NCI-H82 (cell line): ENCODE measurements around the gene ARL4D.
"Not testable (repeated sequence)": the region's sequence is repeated elsewhere in the genome, so short reads cannot be mapped to it uniquely, and the experiment has no call there.

Source experiments
- DNase-seq: peaks from one replicate; lab custom pipeline; 2025; lab: John Stamatoyannopoulos, UW

Gene ARL4D

GRCh38 chr17:43369986-43370385 lies 28.8 kb upstream of the ARL4D start:
- no peak for DNase-seq

- no peak for DNase-seq
These were observed 27.5 kb upstream of the ARL4D start for GRCh38 chr17:43371227-43371821.

GRCh38 chr17:43372273-43372911 lies 26.4 kb upstream of the ARL4D start:
- no peak for DNase-seq

- DNase-seq, result no peak
These were observed 25.4 kb upstream of the ARL4D start for GRCh38 chr17:43373356-43373755.

- not testable (repeated sequence) for DNase-seq
These were observed 22.9 kb upstream of the ARL4D start for GRCh38 chr17:43375915-43376314.

GRCh38 chr17:43377056-43377810 lies 21.6 kb upstream of the ARL4D start:
- no peak for DNase-seq

GRCh38 chr17:43378766-43379165 lies 20.0 kb upstream of the ARL4D start:
- no peak for DNase-seq

- no peak for DNase-seq
These were observed 18.5 kb upstream of the ARL4D start for GRCh38 chr17:43380307-43380706.

GRCh38 chr17:43381204-43381603 lies 17.6 kb upstream of the ARL4D start:
- DNase-seq, result no peak

GRCh38 chr17:43381621-43382020 lies 17.2 kb upstream of the ARL4D start:
- no peak for DNase-seq

GRCh38 chr17:43382776-43383175 lies 16.0 kb upstream of the ARL4D start:
- no peak for DNase-seq

- DNase-seq, result no peak
These were observed 15.4 kb upstream of the ARL4D start for GRCh38 chr17:43383372-43383771.

- no peak for DNase-seq
These were observed 14.8 kb upstream of the ARL4D start for GRCh38 chr17:43383826-43384475.

- no peak for DNase-seq
These were observed 14.3 kb upstream of the ARL4D start for GRCh38 chr17:43384476-43384862.

- DNase-seq, result peak; percentile 38
These were observed 13.6 kb upstream of the ARL4D start for GRCh38 chr17:43385046-43385831.

- peak; percentile 93 for DNase-seq
These were observed 10.3 kb upstream of the ARL4D start for GRCh38 chr17:43388359-43389045.

GRCh38 chr17:43389046-43389947 lies 9.5 kb upstream of the ARL4D start:
- DNase-seq, result peak; percentile 88

- DNase-seq, result no peak
These were observed 6.4 kb upstream of the ARL4D start for GRCh38 chr17:43392397-43392796.

- DNase-seq, result peak; percentile 94
These were observed 4.8 kb upstream of the ARL4D start for GRCh38 chr17:43393944-43394482.

GRCh38 chr17:43394696-43395095 lies 4.1 kb upstream of the ARL4D start:
- DNase-seq, result not testable (repeated sequence)
